OCI-LY3 (cell line): ENCODE data around the gene SERPINB1.

Experiments used
- EZH2phosphoT487 ChIP-seq: fragments of 200-600 bp; shearing (Covaris generic); IDR thresholded peaks from 2 replicates; pipeline ENCODE4 v1.6.1; 2018; ENCODE audit warnings: antibody characterized with exemption, mixed run types, low read depth
- TF ChIP-seq, protein P1 (sequence below): fragments of 200-600, 300-600 bp; sonication (generic); IDR thresholded peaks from 2 replicates; pipeline ENCODE4 v1.5.1; 2014; ENCODE audit warnings: antibody characterized with exemption, low read length, low read depth

DNA sequence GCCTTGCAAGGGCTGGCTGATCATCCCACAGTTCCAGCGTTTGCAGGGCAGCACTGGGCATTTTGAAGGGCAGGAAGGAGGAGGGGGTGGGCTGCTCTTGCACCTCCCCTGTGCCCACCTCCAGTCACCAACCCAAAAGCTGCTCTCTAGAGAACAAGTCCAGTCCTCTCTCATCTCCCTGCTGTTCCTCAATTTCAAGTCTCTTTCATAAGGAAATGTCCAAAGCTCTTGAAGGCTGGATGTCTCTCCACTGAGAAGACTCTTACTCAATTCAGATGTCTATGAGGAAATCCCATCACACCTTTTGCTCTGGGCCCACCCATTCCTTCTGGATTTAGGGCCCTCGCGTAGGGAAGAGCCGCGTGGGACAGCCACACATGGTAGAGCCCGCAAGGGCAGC, 44.8 kb downstream of the SERPINB1 start:
- TF ChIP-seq, protein P1, sequence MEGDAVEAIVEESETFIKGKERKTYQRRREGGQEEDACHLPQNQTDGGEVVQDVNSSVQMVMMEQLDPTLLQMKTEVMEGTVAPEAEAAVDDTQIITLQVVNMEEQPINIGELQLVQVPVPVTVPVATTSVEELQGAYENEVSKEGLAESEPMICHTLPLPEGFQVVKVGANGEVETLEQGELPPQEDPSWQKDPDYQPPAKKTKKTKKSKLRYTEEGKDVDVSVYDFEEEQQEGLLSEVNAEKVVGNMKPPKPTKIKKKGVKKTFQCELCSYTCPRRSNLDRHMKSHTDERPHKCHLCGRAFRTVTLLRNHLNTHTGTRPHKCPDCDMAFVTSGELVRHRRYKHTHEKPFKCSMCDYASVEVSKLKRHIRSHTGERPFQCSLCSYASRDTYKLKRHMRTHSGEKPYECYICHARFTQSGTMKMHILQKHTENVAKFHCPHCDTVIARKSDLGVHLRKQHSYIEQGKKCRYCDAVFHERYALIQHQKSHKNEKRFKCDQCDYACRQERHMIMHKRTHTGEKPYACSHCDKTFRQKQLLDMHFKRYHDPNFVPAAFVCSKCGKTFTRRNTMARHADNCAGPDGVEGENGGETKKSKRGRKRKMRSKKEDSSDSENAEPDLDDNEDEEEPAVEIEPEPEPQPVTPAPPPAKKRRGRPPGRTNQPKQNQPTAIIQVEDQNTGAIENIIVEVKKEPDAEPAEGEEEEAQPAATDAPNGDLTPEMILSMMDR, result no peak
- TF ChIP-seq EZH2phosphoT487, result no peak
